Muscle layer of colon (tissue), 2 donors: ENCODE data around the gene GAGE12F.

ENCODE experiments used
- H3K27ac ChIP-seq: one replicate; pipeline ENCODE4 v1.7.0; 2013; ENCODE audit warnings: low read depth, mild to moderate bottlenecking, low read length, moderate library complexity
- H3K27me3 ChIP-seq, 2 donors: one replicate each; pipeline ENCODE4 v1.7.0; 2013; ENCODE audit warnings: low read length in 2 of 2, mild to moderate bottlenecking in 2 of 2; ENCODE audit not compliant: insufficient read depth in 2 of 2, control insufficient read depth in 1 of 2
- H3K36me3 ChIP-seq: one replicate; pipeline ENCODE4 v1.7.0; 2013; ENCODE audit warnings: mild to moderate bottlenecking, low read length; ENCODE audit not compliant: insufficient read depth
- H3K4me1 ChIP-seq: one replicate; pipeline ENCODE4 v1.7.0; 2013; ENCODE audit warnings: mild to moderate bottlenecking, low read length; ENCODE audit not compliant: insufficient read depth
- H3K4me3 ChIP-seq, 2 donors: one replicate each; pipeline ENCODE4 v1.7.0; 2013; ENCODE audit warnings: low read length in 2 of 2, low read depth in 1 of 2, mild to moderate bottlenecking in 1 of 2, moderate library complexity in 1 of 2
- H3K9ac ChIP-seq: one replicate; pipeline ENCODE4 v1.7.0; 2013; ENCODE audit warnings: low read length
- H3K9me3 ChIP-seq: one replicate; pipeline ENCODE4 v1.7.0; 2013; ENCODE audit warnings: mild to moderate bottlenecking, low read length
- donor health status: abdominal sarcoma.
- donor health status: Adenocarcinoma of cecum.

Gene GAGE12F

GRCh38 chrX:49610718-49611310 lies 50.2 kb downstream of the GAGE12F start:
- H3K27me3 ChIP-seq: peaks cover 0 to 4% of the 10 kb centered on the region in 2 donors
- H3K36me3 ChIP-seq: no peaks in the 10 kb centered on the region

More at GRCh38 chrX:49610718-49611310, 50.2 kb downstream of the GAGE12F start:
- Histone ChIP-seq H3K9ac (no peak overlapping the region), H3K27ac (no peak overlapping the region), H3K4me1 (no peaks in the 10 kb centered on the region), H3K9me3 (no peaks in the 10 kb centered on the region), H3K4me3 (no peak overlapping the region)
